ENCODE measurements around the gene SLC35B2.

The SLC35B2 gene

DNA sequence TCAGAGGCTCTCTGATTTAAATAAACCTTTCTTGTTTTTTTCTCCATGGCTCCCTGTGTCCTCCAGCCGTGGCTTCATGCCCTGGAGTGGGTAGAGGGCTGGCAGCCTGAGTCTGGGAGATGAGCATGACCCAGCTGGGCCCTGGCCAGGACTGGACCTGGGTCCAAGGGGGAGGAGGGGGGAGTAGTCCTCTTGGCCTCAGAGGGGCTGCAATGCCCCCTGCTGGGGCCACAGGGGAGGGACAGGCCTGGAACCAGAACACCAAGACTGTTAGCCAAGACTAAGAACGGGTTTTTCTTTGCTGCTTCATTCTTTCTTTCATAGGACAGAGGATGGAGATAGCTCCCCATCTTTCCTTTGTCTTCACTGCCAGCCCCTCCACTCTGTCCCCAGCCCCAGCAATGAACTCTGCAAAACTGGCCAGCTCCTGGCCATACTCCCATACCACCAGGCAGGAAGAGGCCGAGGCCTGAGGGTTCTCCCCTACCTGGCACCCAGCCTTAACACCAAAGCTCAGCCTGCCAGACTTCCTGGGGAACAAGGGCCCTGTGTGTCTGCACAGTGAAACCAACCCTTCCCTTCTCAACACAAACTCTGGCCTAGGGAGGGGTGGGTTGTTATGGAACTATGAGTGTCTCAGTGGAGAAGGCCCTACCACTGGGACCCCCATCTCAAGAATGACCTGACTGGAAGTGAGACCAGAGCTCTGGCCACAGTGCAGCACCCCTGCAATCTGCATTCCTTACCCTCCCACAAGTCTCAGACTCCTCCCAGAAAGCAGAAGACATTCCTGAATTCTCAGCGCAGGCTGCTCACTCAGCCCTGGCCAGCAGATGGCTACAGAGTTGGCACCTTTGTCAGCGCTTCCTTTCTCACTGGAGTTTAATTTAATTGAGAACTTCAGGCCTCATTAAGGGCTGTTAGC lies 23.0 kb downstream of the SLC35B2 start:
- TF ChIP-seq GATA3 (IDR thresholded peaks at IDR 0.05; ENCODE audit: low read depth, low read length) (no peak), GATA2 (IDR thresholded peaks at IDR 0.05; ENCODE audit: low read depth, low read length) (no peak)

DNA sequence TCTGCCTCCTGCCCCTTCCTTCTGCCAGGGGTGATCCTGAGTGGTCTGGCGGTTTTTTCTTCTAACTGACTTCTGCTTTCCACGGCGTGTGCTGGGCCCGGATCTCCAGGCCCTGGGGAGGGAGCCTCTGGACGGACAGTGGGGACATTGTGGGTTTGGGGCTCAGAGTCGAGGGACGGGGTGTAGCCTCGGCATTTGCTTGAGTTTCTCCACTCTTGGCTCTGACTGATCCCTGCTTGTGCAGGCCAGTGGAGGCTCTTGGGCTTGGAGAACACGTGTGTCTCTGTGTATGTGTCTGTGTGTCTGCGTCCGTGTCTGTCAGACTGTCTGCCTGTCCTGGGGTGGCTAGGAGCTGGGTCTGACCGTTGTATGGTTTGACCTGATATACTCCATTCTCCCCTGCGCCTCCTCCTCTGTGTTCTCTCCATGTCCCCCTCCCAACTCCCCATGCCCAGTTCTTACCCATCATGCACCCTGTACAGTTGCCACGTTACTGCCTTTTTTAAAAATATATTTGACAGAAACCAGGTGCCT lies 23.7 kb downstream of the SLC35B2 start:
- TF ChIP-seq GATA3 (IDR thresholded peaks at IDR 0.05; ENCODE audit: low read depth, low read length) (no peak), GATA2 (IDR thresholded peaks at IDR 0.05; ENCODE audit: low read depth, low read length) (no peak)

DNA sequence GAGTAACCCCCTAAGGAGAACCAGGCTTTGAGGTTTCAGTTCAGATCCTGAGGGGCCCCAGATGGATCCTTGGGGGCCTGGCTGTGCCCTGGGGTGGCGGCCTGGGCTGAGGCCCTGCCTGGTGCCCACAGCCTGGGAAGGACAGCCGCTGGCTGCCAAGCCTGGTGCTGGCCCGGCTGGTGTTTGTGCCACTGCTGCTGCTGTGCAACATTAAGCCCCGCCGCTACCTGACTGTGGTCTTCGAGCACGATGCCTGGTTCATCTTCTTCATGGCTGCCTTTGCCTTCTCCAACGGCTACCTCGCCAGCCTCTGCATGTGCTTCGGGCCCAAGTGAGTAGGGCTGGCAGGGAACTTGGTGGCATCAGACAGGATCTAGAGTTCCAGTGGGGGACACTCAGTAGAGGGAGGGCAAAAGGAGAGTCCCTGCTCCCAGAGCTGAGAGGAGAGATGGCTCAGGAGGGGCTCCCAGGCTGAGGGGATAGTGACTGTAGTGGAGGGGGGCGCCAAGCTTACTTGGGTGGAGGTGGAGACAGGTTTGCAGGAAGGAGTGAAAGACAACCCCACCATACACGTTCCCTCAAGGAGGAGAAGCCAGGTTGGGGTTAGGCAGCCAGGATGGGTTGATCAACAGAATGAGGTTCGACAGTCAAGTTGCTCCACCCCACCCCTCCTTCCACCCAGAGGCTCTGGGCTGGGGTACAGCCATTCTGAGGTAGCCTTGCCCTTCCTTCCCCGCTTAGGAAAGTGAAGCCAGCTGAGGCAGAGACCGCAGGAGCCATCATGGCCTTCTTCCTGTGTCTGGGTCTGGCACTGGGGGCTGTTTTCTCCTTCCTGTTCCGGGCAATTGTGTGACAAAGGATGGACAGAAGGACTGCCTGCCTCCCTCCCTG lies 24.4 kb downstream of the SLC35B2 start:
- no peak for TF ChIP-seq GATA2 (IDR thresholded peaks at IDR 0.05; ENCODE audit: low read depth, low read length)
- no peak for TF ChIP-seq GATA3 (IDR thresholded peaks at IDR 0.05; ENCODE audit: low read depth, low read length)

DNA sequence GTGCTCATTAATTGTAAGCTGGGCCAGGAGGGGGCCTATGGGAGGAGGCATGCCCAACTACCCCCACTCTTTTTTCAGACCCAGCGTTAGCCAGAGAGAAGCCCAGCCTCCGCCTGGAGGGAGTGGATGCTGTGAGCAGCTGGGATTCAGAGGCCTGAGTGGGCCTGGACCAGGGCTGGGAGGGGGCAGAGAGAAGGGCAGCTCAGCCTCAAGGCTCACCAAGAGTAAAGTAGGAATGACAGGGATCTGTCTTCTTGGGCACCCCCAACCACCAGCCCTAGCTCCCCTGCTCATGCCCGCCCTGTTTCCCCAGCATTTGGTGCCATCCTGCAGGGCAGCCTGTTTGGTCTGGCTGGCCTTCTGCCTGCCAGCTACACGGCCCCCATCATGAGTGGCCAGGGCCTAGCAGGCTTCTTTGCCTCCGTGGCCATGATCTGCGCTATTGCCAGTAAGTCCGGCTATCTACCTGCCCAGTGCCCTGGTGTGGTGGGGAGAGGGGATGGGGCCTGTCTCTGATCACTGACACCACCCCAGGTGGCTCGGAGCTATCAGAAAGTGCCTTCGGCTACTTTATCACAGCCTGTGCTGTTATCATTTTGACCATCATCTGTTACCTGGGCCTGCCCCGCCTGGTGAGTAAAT lies 27.2 kb downstream of the SLC35B2 start:
- no peak for TF ChIP-seq GATA2 (IDR thresholded peaks at IDR 0.05; ENCODE audit: low read depth, low read length)
- no peak for TF ChIP-seq GATA3 (IDR thresholded peaks at IDR 0.05; ENCODE audit: low read depth, low read length)

DNA sequence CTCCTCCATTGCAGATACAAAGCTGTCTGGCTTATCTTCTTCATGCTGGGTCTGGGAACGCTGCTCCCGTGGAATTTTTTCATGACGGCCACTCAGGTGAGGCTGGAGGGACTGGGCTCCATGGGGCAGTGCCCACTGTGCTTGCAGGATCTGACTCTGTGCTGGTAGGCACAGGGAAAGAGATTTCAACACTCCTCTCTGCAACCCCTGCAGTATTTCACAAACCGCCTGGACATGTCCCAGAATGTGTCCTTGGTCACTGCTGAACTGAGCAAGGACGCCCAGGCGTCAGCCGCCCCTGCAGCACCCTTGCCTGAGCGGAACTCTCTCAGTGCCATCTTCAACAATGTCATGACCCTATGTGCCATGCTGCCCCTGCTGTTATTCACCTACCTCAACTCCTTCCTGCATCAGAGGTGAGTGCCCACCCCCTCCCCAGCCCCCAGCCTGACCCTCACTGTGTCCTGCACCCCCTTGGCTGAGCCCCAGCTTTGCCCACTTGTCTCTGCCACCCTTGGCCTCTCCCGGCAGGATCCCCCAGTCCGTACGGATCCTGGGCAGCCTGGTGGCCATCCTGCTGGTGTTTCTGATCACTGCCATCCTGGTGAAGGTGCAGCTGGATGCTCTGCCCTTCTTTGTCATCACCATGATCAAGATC lies 27.8 kb downstream of the SLC35B2 start:
- TF ChIP-seq GATA3 (IDR thresholded peaks at IDR 0.05; ENCODE audit: low read depth, low read length) (no peak), GATA2 (IDR thresholded peaks at IDR 0.05; ENCODE audit: low read depth, low read length) (no peak)

DNA sequence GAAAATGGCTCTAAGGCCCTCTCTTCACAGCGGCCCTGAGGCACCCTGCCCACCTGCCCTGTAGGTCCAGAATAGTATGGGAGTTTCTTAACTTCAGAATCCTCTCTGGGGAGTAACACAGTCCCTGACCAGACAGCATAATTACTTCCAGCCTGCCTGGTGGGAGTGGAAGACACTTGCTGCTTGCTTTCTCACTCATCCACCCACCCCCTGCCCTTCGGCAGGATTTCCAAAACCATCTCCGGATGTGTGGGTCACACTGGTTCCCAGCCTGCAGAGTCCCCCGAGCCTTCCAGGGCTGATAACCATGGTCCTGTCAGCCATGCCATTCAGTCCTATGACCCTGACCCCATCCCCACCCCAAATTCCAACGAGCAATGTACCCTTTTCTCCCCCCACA lies 28.5 kb downstream of the SLC35B2 start:
- no peak for TF ChIP-seq GATA3 (IDR thresholded peaks at IDR 0.05; ENCODE audit: low read depth, low read length)
- no peak for TF ChIP-seq GATA2 (IDR thresholded peaks at IDR 0.05; ENCODE audit: low read depth, low read length)

DNA sequence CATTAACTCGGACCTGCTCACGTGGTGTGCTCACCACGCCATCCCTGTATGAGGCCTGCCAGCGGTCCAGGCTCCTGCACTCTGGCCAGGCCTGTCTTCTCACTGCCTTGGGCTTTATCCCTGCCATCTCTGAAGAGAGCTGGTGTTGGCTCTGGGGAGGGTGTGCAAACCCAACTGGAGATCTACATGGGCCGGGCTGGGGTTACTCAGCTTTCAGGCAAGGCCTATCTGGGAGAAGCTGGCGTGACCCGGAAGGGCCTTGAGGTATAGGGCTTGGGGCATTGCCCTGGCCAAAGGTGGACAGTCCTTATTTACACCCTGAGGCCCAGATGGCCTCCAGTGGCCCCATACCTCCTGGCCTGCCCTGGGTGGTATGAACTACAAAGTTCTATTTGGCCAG lies 28.9 kb downstream of the SLC35B2 start:
- TF ChIP-seq GATA2 (IDR thresholded peaks at IDR 0.05; ENCODE audit: low read depth, low read length) (no peak), GATA3 (IDR thresholded peaks at IDR 0.05; ENCODE audit: low read depth, low read length) (no peak)

DNA sequence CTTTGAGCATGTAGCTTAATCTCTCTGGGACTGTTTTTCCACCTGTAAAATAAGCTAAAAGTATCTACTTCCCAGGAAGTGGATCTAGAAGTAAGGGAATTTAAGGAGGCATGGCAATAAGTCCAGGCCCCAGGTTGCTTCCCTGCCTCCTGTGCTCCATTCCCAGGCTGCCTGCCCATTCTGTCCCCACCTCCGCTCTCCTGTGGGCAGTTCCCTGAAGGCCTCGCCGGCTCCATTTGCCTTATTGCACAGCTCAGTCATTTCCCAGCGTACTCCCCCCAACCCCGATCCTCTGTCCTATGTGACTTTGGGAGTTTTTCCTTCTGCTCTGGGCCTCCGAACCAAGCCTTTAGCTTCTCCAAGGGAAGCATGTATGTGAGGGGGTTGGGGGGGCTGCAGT lies 29.3 kb downstream of the SLC35B2 start:
- no peak for TF ChIP-seq GATA2 (IDR thresholded peaks at IDR 0.05; ENCODE audit: low read depth, low read length)
- TF ChIP-seq GATA3 (IDR thresholded peaks at IDR 0.05; ENCODE audit: low read depth, low read length): no peak

DNA sequence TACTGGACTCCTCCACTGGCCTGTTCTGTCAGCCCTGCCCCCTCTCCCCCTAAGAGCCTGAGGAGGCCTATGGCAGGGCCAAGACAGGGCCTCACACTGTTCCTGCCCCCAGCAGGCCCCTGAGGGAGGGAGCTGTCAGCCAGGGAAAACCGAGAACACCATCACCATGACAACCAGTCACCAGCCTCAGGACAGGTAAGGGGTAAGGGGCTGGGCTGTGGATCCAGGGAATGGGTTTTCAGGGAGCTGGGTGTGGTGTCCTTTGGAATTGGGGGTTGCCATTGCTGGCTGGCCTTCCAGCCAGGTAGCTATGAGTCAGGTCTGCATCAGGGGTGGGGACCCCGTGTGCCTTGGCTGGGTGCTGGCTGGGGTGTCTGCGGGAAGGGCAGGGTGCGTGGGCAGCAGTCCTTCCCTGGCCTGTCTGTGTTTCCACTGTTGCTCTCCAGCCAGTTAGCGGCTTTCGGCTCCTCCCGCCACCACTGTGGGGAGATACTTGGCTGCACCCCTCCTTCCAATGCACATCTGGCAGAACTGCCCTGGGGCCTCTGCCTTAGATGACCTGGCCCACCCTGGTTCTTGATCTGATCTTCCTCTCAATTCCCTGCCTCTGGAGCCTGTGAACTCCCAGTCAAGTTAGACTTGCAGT lies 30.1 kb downstream of the SLC35B2 start:
- TF ChIP-seq GATA2 (IDR thresholded peaks at IDR 0.05; ENCODE audit: low read depth, low read length): no peak
- TF ChIP-seq GATA3 (IDR thresholded peaks at IDR 0.05; ENCODE audit: low read depth, low read length): no peak

DNA sequence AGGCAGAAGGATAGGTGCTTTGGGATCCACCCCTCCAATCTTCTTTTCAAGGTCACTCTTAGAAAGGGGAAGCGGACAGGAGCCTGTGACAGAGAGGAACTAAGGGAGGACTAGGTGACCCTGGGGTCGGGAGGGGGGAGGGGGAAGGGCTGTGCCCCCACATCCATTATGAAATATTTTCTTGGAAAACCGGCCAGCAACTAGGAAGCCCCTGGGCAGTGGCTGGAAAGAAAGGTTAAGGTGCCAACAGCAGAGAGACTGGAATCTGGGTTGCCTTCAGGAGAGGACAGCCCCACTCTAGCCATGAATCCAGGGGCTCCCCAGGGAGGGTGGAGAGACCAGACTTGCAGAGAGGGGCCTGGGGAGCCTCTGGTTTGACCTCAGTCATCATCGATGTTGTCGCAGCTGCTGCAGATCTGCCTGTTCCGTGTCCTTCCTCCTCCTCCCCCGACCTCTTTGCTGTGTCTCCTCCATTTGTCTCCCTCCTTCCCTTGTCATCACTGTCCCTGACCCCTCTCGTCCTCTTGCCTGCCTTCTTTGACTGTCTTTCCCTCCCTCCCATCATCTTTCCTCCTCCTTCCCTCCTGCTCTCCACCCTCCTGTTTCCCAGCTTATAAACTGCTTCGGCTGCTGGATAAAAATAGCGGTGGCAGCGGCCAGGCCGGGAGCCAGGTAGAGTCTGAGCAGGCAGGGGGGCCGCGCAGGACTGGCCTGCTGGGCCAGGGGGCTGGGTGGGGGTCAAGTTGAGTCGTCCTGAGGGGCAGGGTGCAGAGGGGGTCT lies 30.8 kb downstream of the SLC35B2 start:
- TF ChIP-seq GATA2 (IDR thresholded peaks at IDR 0.05; ENCODE audit: low read depth, low read length): no peak
- TF ChIP-seq GATA3 (IDR thresholded peaks at IDR 0.05; ENCODE audit: low read depth, low read length): no peak

DNA sequence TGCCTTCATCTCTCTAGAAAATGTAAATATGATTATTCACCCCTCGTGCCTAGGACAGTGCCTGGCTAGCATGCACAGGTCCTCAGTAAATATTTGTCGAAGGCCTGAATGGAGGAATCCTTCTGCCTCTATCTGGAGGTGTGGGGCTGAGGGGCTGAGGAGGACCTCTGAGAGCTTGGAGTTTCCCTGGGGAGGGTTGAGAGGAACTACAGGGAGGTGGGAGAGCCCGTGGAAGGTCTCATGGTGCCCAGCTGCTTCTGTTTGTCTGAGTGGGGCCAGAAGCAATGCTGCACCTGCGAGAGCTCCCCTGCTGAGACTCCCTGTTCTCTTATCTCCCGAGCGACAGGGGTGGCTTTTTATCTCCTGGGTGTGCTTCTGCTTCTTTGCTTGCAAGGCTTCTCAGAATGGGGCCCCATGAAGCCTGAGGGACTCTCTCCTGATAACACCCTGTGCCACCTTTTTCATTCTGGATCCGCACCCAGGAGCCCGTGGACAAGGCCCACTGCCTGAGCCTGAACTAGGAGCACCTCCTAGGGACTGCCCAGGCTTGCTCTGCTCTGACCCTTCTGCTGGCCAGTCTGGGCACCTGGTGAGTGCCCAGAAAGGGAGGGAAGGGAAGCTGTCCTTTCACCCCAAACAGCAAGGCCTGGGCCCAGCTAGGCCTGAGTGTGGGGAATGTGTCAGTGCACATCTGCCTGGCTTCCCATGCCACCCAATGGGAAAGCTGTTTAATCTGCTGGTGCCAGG lies 31.6 kb downstream of the SLC35B2 start:
- no peak for TF ChIP-seq GATA3 (IDR thresholded peaks at IDR 0.05; ENCODE audit: low read depth, low read length)
- TF ChIP-seq GATA2 (IDR thresholded peaks at IDR 0.05; ENCODE audit: low read depth, low read length): no peak

DNA sequence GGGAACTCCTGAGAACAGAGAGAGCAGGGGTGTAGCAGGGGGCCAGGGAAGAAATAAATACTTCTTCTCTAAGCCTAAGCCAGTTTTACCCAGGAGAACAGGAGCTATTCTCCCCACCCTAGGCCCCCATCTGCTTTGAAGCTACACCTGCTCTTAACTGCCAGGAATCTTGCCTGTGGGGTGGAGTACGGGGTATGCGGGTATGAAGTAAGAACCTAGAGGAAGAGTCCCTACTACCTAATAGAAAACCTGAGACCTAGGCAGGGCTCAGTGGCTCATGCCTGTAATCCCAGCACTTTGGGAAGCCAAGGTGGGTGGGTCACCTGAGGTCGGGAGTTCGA lies 32.4 kb downstream of the SLC35B2 start:
- no peak for TF ChIP-seq GATA2 (IDR thresholded peaks at IDR 0.05; ENCODE audit: low read depth, low read length)
- no peak for TF ChIP-seq GATA3 (IDR thresholded peaks at IDR 0.05; ENCODE audit: low read depth, low read length)
